Mammary epithelial cell (primary cell): ENCODE data around the gene LYPD6B.

Experiments used
- CTCF ChIP-seq, 2 donors: IDR thresholded peaks in 1 of 2; conservative IDR thresholded peaks in 1 of 2; 2 replicates each; pipeline ENCODE4 v1.5.1; 2011 to 2012; ENCODE audit warnings: inconsistent platforms in 2 of 2, low read length in 2 of 2, mild to moderate bottlenecking in 2 of 2, control low read depth in 1 of 2, low read depth in 1 of 2; ENCODE audit not compliant: insufficient read depth in 1 of 2; ENCODE audit errors: extremely low read depth in 1 of 2
- EZH2 ChIP-seq: IDR thresholded peaks from 2 replicates; pipeline ENCODE4 v1.6.1; 2012; ENCODE audit warnings: low read length, inconsistent platforms, borderline replicate concordance

- TF ChIP-seq CTCF (conservative IDR thresholded peaks at IDR 0.05 in 1 of 2, IDR thresholded peaks at IDR 0.05 in 1 of 2; ENCODE audit: extremely low read depth in 1 of 2, insufficient read depth in 1 of 2, low read depth in 1 of 2, low read length in 2 of 2) (no peak), EZH2 (no peak)
Observed at GRCh38 chr2:149184991-149185390, 146.5 kb downstream of the LYPD6B start.
